IMR-90 (cell line): Measurements from ENCODE around the gene KIF3A. TPM values are rescaled to one million over a fixed set of nuclear protein-coding genes. Genes with fewer than 3 reads are reported as not detected.

Experiments used
- ATAC-seq: fragments of 200-7000 bp; cut with Tn5 transposase; 2 replicates; pipeline ENCODE4 v1.9.1; 2020; ENCODE audit warnings: low read depth, mild to moderate bottlenecking, moderate library complexity
- BruUV-seq: library from RNA; stranded (reverse); fragments of 400-500 nt; replicated peaks from 2 replicates; lab custom pipeline; 2021; lab: Mats Ljungman, UMichigan
- CTCF ChIA-PET: fragments of 300-600 bp; formaldehyde crosslinking; extraction: SDS; loops from one replicate; lab custom pipeline; 2021; ENCODE audit warnings: antibody characterized with exemption; lab: Yijun Ruan, JAX
- POLR2A ChIA-PET: fragments of 300-600 bp; sonication (Branson Sonifier 250); formaldehyde crosslinking; loops from one replicate; lab custom pipeline; 2022; ENCODE audit warnings: antibody characterized with exemption; ENCODE audit not compliant: unreplicated experiment; lab: Charles Lee
- DNase-seq: peaks from one replicate; pipeline ENCODE4 v3.0.0; 2013
- H2AFZ ChIP-seq: replicated peaks from 2 replicates; pipeline ENCODE3; 2013; ENCODE audit warnings: low read length, mild to moderate bottlenecking; ENCODE audit not compliant: poor library complexity
- H2AK5ac ChIP-seq: 2 replicates; pipeline ENCODE4 v1.6.1; 2013; ENCODE audit warnings: low read depth, low read length, inconsistent platforms
- H2AK9ac ChIP-seq: replicated peaks from 2 replicates; pipeline ENCODE3; 2013; ENCODE audit warnings: mild to moderate bottlenecking, low read depth, low read length, moderate library complexity; ENCODE audit not compliant: poor library complexity
- H2BK120ac ChIP-seq: 2 replicates; pipeline ENCODE4 v1.6.1; 2013; ENCODE audit warnings: low read depth, low read length, inconsistent platforms
- H2BK15ac ChIP-seq: 3 replicates; pipeline ENCODE4 v1.6.1; 2013; ENCODE audit warnings: low read depth, low read length, inconsistent platforms
- H2BK20ac ChIP-seq: 2 replicates; pipeline ENCODE4 v1.6.1; 2013; ENCODE audit warnings: low read depth, mild to moderate bottlenecking, inconsistent platforms, low read length, moderate library complexity
- H2BK5ac ChIP-seq: 2 replicates; pipeline ENCODE4 v1.6.1; 2013; ENCODE audit warnings: mild to moderate bottlenecking, low read depth, low read length, inconsistent platforms; ENCODE audit not compliant: poor library complexity, severe bottlenecking
- H3K14ac ChIP-seq: replicated peaks from 2 replicates; pipeline ENCODE4 v1.6.1; 2013; ENCODE audit warnings: low read depth, low read length, inconsistent platforms
- H3K18ac ChIP-seq: 2 replicates; pipeline ENCODE4 v1.6.1; 2013; ENCODE audit warnings: low read depth, low read length, control low read depth
- H3K23ac ChIP-seq: 2 replicates; pipeline ENCODE4 v1.6.1; 2013; ENCODE audit warnings: low read depth, low read length, inconsistent platforms
- H3K27ac ChIP-seq: 2 replicates; pipeline ENCODE4 v1.5.1; 2013; ENCODE audit warnings: mild to moderate bottlenecking, control low read depth, low read length; ENCODE audit not compliant: insufficient read depth
- H3K27me3 ChIP-seq: 2 replicates; pipeline ENCODE4 v1.6.1; 2013; ENCODE audit warnings: low read length; ENCODE audit not compliant: control insufficient read depth, insufficient read depth
- H3K36me3 ChIP-seq: 2 replicates; pipeline ENCODE4 v1.6.1; 2013; ENCODE audit warnings: low read length, mixed read lengths; ENCODE audit not compliant: control insufficient read depth, insufficient read depth
- H3K4ac ChIP-seq: 2 replicates; pipeline ENCODE4 v1.6.1; 2013; ENCODE audit warnings: low read depth, low read length, inconsistent platforms
- H3K4me1 ChIP-seq: 2 replicates; pipeline ENCODE4 v1.6.1; 2013; ENCODE audit warnings: low read length, mixed read lengths; ENCODE audit not compliant: control insufficient read depth, insufficient read depth
- H3K4me2 ChIP-seq: 2 replicates; pipeline ENCODE4 v1.6.1; 2013; ENCODE audit warnings: low read depth, mild to moderate bottlenecking, control low read depth, low read length, moderate library complexity
- H3K4me3 ChIP-seq: 2 replicates; pipeline ENCODE4 v1.5.1; 2013; ENCODE audit warnings: low read depth, mild to moderate bottlenecking, control low read depth, low read length, moderate library complexity; ENCODE audit not compliant: insufficient read depth
- H3K56ac ChIP-seq: 2 replicates; pipeline ENCODE4 v1.6.1; 2013; ENCODE audit warnings: low read length, inconsistent platforms; ENCODE audit not compliant: insufficient read depth; ENCODE audit errors: extremely low read depth
- H3K79me1 ChIP-seq, 2 experiments: 2 replicates each; pipeline ENCODE4 v1.6.1; 2013; ENCODE audit warnings: low read length in 2 of 2, inconsistent platforms in 1 of 2, low read depth in 1 of 2
- H3K9ac ChIP-seq: 2 replicates; pipeline ENCODE4 v1.6.1; 2013; ENCODE audit warnings: low read depth, low read length, control low read depth
- H3K9me1 ChIP-seq: 2 replicates; pipeline ENCODE4 v1.6.1; 2013; ENCODE audit warnings: low read length, inconsistent platforms; ENCODE audit not compliant: insufficient read depth
- H3K9me3 ChIP-seq: 2 replicates; pipeline ENCODE4 v1.6.1; 2013; ENCODE audit warnings: low read length; ENCODE audit not compliant: control insufficient read depth, insufficient read depth
- H4K20me1 ChIP-seq: 2 replicates; pipeline ENCODE4 v1.6.1; 2013; ENCODE audit warnings: low read length, inconsistent platforms; ENCODE audit not compliant: insufficient read depth
- H4K5ac ChIP-seq: 2 replicates; pipeline ENCODE4 v1.6.1; 2013; ENCODE audit warnings: mild to moderate bottlenecking, low read depth, low read length, control low read depth
- H4K8ac ChIP-seq, 2 experiments: 2 replicates each; pipeline ENCODE4 v1.6.1; 2013; ENCODE audit warnings: low read depth in 2 of 2, low read length in 2 of 2, control low read depth in 1 of 2, inconsistent platforms in 1 of 2
- H4K91ac ChIP-seq: 2 replicates; pipeline ENCODE4 v1.6.1; 2013; ENCODE audit warnings: low read depth, low read length, inconsistent platforms; ENCODE audit not compliant: insufficient read depth
- BHLHE40 ChIP-seq: fragments of 150-350 bp; IDR thresholded peaks from 2 replicates; pipeline ENCODE4 v1.6.1; 2016; ENCODE audit warnings: mild to moderate bottlenecking, low read depth, low read length
- CEBPB ChIP-seq: IDR thresholded peaks from 2 replicates; pipeline ENCODE4 v1.6.1; 2012; ENCODE audit warnings: low read depth, low read length, improper control_type of control experiment
- CHD1 ChIP-seq: IDR thresholded peaks from 2 replicates; pipeline ENCODE4 v1.6.1; 2012; ENCODE audit warnings: low read depth, low read length, improper control_type of control experiment
- CTCF ChIP-seq: conservative IDR thresholded peaks from 2 replicates; pipeline ENCODE4 v1.5.1; 2012; ENCODE audit warnings: mild to moderate bottlenecking, low read depth, low read length, improper control_type of control experiment
- FOS ChIP-seq: fragments of 150-350 bp; IDR thresholded peaks from 2 replicates; pipeline ENCODE4 v1.6.1; 2016; ENCODE audit warnings: low read depth, low read length
- MAFK ChIP-seq: IDR thresholded peaks from 2 replicates; pipeline ENCODE4 v1.6.1; 2012; ENCODE audit warnings: low read depth, low read length, improper control_type of control experiment
- MAZ ChIP-seq: IDR thresholded peaks from 2 replicates; pipeline ENCODE4 v1.6.1; 2012; ENCODE audit warnings: low read depth, mild to moderate bottlenecking, low read length, improper control_type of control experiment, moderate library complexity, borderline replicate concordance
- MXI1 ChIP-seq: IDR thresholded peaks from 2 replicates; pipeline ENCODE4 v1.6.1; 2012; ENCODE audit warnings: low read depth, mild to moderate bottlenecking, low read length, moderate library complexity, borderline replicate concordance
- NFE2L2 ChIP-seq: fragments of 150-350 bp; IDR thresholded peaks from 2 replicates; pipeline ENCODE4 v1.6.1; 2016; ENCODE audit warnings: low read depth, mild to moderate bottlenecking, low read length
- POLR2A ChIP-seq: IDR thresholded peaks from 2 replicates; pipeline ENCODE4 v1.6.1; 2012; ENCODE audit warnings: mild to moderate bottlenecking, low read depth, low read length
- RAD21 ChIP-seq: IDR thresholded peaks from 2 replicates; pipeline ENCODE4 v1.6.1; 2012; ENCODE audit warnings: low read length, improper control_type of control experiment
- RCOR1 ChIP-seq: IDR thresholded peaks from 2 replicates; pipeline ENCODE4 v1.6.1; 2012; ENCODE audit warnings: mild to moderate bottlenecking, low read length, improper control_type of control experiment; ENCODE audit not compliant: insufficient replicate concordance
- RFX5 ChIP-seq: IDR thresholded peaks from 2 replicates; pipeline ENCODE4 v1.8.0; 2012; ENCODE audit warnings: low read depth, mild to moderate bottlenecking, low read length, moderate library complexity
- SMC3 ChIP-seq: fragments of 150-350 bp; IDR thresholded peaks from 2 replicates; pipeline ENCODE4 v1.6.1; 2016; ENCODE audit warnings: low read depth, mild to moderate bottlenecking, antibody characterized with exemption, low read length, moderate library complexity
- WGBS, 2 experiments: methylation state at CpG; one replicate each; pipeline versions ENCODE4 v1.1.5 to v1.1.7; 2013; ENCODE audit warnings: missing lambda C conversion rate in 2 of 2; ENCODE audit not compliant: insufficient read length in 1 of 2; ENCODE audit errors: extremely low coverage in 2 of 2; 5-methylcytosine and 5-hydroxymethylcytosine counted together
- dilution Hi-C: fragments of 300-500 bp; cut with HindIII; formaldehyde crosslinking; loops from one replicate; pipeline ENCODE4 v1.14.3; 2018; ENCODE audit warnings: low sequenced_read_pairs; ENCODE audit not compliant: unreplicated experiment
- in situ Hi-C: fragments of 300-500 bp; cut with MboI; formaldehyde crosslinking; loops from 3 replicates; pipeline ENCODE4 v1.14.3; 2019; ENCODE audit warnings: low sequenced_read_pairs, inconsistent platforms, mixed read lengths
- intact Hi-C: fragments of 100-400 bp; cut with micrococcal nuclease; formaldehyde crosslinking; loops from 2 replicates; pipeline ENCODE4 v1.10.0; 2022
- polyA plus RNA-seq, 3 experiments: library from polyadenylated mRNA; depleted of rRNA; stranded (reverse); fragments of >200 nt; gene quantifications; 2 replicates each; pipeline ENCODE4 v1.2.3, GENCODE V29; 2012; ENCODE audit warnings: low replicate concordance in 1 of 3
- total RNA-seq: library from RNA; depleted of rRNA; stranded (reverse); fragments of >200 nt; gene quantifications from 2 replicates; pipeline ENCODE4 v1.2.3, GENCODE V29; 2012
- TF ChIP-seq, protein P1 (sequence below): fragments of 150-350 bp; IDR thresholded peaks from 2 replicates; pipeline ENCODE4 v1.6.1; 2016; ENCODE audit warnings: low read depth, mild to moderate bottlenecking, low read length, moderate library complexity, borderline replicate concordance
- TF ChIP-seq, protein P2 (sequence below): fragments of 150-350 bp; IDR thresholded peaks from 2 replicates; pipeline ENCODE4 v1.6.1; 2017; ENCODE audit warnings: mild to moderate bottlenecking, antibody characterized with exemption, low read length, low read depth

KIF3A gene
- total and polyA plus RNA-seq, 2 of the 4 experiments (the other 2 are of a cell fraction), result 4.3 to 4.5 TPM

DNA sequence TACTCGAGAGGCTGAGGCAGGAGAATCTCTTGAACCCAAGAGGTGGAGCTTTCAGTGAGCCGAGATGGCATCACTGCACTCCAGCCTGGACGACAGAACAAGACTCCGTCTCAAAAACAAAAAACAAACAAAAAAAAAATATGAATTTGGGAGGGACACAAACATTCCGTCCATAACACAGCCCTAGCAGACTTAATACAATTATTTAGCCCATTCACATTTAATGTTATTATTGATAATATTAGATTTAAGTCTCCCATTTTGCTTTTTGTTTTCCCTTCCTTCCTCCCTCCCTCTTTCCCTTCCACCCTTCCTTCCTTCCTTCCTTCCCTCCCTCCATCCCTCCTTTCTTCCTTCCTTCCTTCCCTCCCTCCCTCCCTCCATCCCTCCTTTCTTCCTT lies 5.3 kb upstream of the KIF3A start:
- Histone ChIP-seq H4K20me1 (no peaks in the 10 kb centered on the region), H2AFZ (no peak overlapping the region), H3K36me3 (no peaks in the 10 kb centered on the region), H3K4me2 (no peak overlapping the region), H3K56ac (no peak overlapping the region), H3K27ac (no peak overlapping the region), H3K4me3 (no peak overlapping the region), H3K27me3 (peaks cover 24% of the 10 kb centered on the region), H3K9me3 (peaks cover 5% of the 10 kb centered on the region), H2AK5ac (no peak overlapping the region), H2BK120ac (no peak overlapping the region), H4K8ac (no peak overlapping the region), H2AK9ac (no peak overlapping the region), H3K14ac (no peak overlapping the region), H3K18ac (no peak overlapping the region), H2BK5ac (no peak overlapping the region), H2BK15ac (no peak overlapping the region), H3K9ac (no peak overlapping the region), H3K9me1 (no peaks in the 10 kb centered on the region), H3K23ac (no peak overlapping the region), H4K5ac (no peak overlapping the region), H3K79me1 (no peaks in the 10 kb centered on the region), H3K4me1 (peaks cover 2% of the 10 kb centered on the region; the same call in 1 of the 2 replicates), H3K4ac (no peak overlapping the region), H2BK20ac (no peak overlapping the region), H4K91ac (no peak overlapping the region)
- WGBS, 2 experiments, result no CpG with 5 or more reads among the region's 5 CpGs
- in situ Hi-C loops, result no loop called here
- TF ChIP-seq CTCF (no peak), RFX5 (no peak), RAD21 (no peak), MAZ (no peak), NFE2L2 (no peak), FOS (no peak), CHD1 (no peak), BHLHE40 (no peak), RCOR1 (no peak), POLR2A (no peak), MXI1 (no peak), SMC3 (no peak), CEBPB (no peak), MAFK (no peak)
- TF ChIP-seq, protein P1, sequence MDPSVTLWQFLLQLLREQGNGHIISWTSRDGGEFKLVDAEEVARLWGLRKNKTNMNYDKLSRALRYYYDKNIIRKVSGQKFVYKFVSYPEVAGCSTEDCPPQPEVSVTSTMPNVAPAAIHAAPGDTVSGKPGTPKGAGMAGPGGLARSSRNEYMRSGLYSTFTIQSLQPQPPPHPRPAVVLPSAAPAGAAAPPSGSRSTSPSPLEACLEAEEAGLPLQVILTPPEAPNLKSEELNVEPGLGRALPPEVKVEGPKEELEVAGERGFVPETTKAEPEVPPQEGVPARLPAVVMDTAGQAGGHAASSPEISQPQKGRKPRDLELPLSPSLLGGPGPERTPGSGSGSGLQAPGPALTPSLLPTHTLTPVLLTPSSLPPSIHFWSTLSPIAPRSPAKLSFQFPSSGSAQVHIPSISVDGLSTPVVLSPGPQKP, result no peak
- TF ChIP-seq, protein P2, sequence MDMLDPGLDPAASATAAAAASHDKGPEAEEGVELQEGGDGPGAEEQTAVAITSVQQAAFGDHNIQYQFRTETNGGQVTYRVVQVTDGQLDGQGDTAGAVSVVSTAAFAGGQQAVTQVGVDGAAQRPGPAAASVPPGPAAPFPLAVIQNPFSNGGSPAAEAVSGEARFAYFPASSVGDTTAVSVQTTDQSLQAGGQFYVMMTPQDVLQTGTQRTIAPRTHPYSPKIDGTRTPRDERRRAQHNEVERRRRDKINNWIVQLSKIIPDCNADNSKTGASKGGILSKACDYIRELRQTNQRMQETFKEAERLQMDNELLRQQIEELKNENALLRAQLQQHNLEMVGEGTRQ, result no peak
- DNase-seq (no peak), ATAC-seq (no peak)
- dilution Hi-C loops, result no loop called here
- intact Hi-C loops, result no loop called here
- BruUV-seq, result no TSS peak
- CTCF ChIA-PET, result no interaction called here
- POLR2A ChIA-PET, result no interaction called here
